Thyroid gland (tissue), 4 donors: Measurements from ENCODE around the gene BIRC3.

Experiments used
- POLR2A ChIP-seq, 2 donors: fragments of 450-650 bp; IDR thresholded peaks; one replicate each; pipeline ENCODE4 v1.6.1; 2017; ENCODE audit warnings: antibody characterized with exemption in 2 of 2, mild to moderate bottlenecking in 2 of 2, moderate library complexity in 1 of 2
- TF ChIP-seq, protein P1 (sequence below), 6 experiments: fragments of 200-600 bp in 3 of 6; fragments of 450-650 bp in 3 of 6; sonication (generic) in 3 of 6; IDR thresholded peaks; one replicate each; pipeline ENCODE4 v1.5.1; 2016 to 2019; ENCODE audit warnings: antibody characterized with exemption in 6 of 6, mild to moderate bottlenecking in 2 of 6, inconsistent platforms in 1 of 6, moderate library complexity in 1 of 6

DNA sequence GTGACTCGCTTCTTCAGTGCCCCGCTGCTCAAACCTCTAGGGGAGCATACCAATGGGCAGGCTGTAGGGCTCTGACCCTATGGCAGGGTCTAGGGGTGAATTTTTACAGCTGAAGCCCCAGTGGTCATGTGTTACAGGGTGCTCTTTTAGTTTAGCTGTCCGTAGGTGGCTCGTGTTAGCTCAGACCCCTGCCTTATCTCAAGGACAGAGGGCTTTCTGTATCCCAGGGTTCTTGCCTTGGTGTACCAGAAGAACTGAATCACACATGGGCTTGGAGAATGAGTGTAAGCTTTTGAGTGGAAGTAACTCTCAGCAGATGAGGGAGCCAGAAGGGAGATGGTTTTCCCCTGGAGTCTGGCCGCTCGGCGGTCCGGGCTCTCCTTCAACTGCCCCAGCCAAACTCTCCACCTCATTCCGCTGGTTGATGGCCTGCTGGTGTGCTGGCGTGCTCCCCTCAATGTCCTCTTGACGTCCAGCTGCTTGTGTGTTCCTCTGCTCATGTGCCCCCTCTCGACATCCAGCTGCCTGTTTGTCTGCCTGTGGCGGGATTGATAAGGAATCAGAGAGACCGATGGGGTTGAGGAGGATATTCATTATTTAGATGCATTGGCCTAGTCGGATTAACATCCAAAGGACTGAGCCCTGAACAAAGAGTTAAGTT is 67.3 kb downstream of the BIRC3 start:
- TF ChIP-seq POLR2A (IDR thresholded peaks at IDR 0.05), result no peak
- TF ChIP-seq, protein P1, sequence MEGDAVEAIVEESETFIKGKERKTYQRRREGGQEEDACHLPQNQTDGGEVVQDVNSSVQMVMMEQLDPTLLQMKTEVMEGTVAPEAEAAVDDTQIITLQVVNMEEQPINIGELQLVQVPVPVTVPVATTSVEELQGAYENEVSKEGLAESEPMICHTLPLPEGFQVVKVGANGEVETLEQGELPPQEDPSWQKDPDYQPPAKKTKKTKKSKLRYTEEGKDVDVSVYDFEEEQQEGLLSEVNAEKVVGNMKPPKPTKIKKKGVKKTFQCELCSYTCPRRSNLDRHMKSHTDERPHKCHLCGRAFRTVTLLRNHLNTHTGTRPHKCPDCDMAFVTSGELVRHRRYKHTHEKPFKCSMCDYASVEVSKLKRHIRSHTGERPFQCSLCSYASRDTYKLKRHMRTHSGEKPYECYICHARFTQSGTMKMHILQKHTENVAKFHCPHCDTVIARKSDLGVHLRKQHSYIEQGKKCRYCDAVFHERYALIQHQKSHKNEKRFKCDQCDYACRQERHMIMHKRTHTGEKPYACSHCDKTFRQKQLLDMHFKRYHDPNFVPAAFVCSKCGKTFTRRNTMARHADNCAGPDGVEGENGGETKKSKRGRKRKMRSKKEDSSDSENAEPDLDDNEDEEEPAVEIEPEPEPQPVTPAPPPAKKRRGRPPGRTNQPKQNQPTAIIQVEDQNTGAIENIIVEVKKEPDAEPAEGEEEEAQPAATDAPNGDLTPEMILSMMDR (IDR thresholded peaks at IDR 0.05), result no peak
